GM23338 (cell line): ENCODE data around the gene ENOX2.

Source experiments
- CREB1 ChIP-seq: fragments of 250-450 bp; sonication (Bioruptor Pico); IDR thresholded peaks from 2 replicates; pipeline ENCODE4 v1.5.0; 2020; ENCODE audit warnings: low read depth, mild to moderate bottlenecking, moderate library complexity
- EZH2 ChIP-seq: fragments of 200-600 bp; sonication (generic); IDR thresholded peaks from one replicate; pipeline ENCODE4 v1.8.0; 2017; ENCODE audit warnings: antibody characterized with exemption, mild to moderate bottlenecking, low read depth; ENCODE audit not compliant: unreplicated experiment
- EZH2phosphoT487 ChIP-seq: fragments of 200-600 bp; sonication (generic); IDR thresholded peaks from one replicate; pipeline ENCODE4 v1.8.1; 2018; ENCODE audit warnings: antibody characterized with exemption; ENCODE audit not compliant: unreplicated experiment
- JUNB ChIP-seq: IDR thresholded peaks from one replicate; pipeline ENCODE4 v1.6.1; 2016; ENCODE audit warnings: antibody characterized with exemption; ENCODE audit not compliant: unreplicated experiment
- POLR2AphosphoS5 ChIP-seq: IDR thresholded peaks from 2 replicates; pipeline ENCODE4 v1.6.1; 2016; ENCODE audit warnings: antibody characterized with exemption, low read depth
- ZNF114 ChIP-seq: fragments of 250-450 bp; sonication (Bioruptor Pico); IDR thresholded peaks from 2 replicates; pipeline ENCODE4 v1.5.0; 2020; ENCODE audit warnings: mild to moderate bottlenecking, moderate library complexity
- ZNF331 ChIP-seq: fragments of 250-450 bp; sonication (Bioruptor Pico); IDR thresholded peaks from 2 replicates; pipeline ENCODE4 v1.5.0; 2020; ENCODE audit warnings: low read depth, mild to moderate bottlenecking, moderate library complexity
- TF ChIP-seq, protein P1 (sequence below), 2 experiments: fragments of 200-600 bp in 1 of 2; sonication (generic) in 1 of 2; conservative IDR thresholded peaks; 2 replicates each; pipeline versions ENCODE4 v1.5.1 to v1.6.1; 2016 to 2017; ENCODE audit warnings: antibody characterized with exemption in 2 of 2, low read depth in 2 of 2, mild to moderate bottlenecking in 2 of 2, moderate library complexity in 1 of 2
- TF ChIP-seq, protein P2 (sequence below): IDR thresholded peaks from one replicate; pipeline ENCODE4 v1.6.1; 2018; ENCODE audit warnings: antibody characterized with exemption; ENCODE audit not compliant: unreplicated experiment

DNA sequence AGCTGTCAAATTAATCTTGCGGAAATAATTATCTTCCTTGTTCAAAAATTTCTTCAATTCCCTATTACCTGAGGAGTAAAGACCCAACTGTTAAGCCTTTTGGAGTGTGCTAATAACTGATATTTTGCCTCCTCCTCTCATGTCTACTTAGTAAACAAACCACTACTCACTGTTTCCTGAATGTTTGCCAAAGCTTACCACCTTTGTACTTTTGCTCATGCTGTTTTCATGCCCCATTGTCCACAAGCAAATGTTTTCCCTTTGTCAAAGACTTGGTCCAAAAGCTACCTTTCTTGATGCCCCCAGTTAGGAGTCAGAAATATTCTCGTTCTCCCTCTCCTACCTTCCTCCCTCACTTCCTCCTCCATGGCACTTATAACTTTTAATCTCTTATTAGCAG, 226.1 kb downstream of the ENOX2 start:
- TF ChIP-seq JUNB (no peak), CREB1 (no peak), EZH2 (no peak), POLR2AphosphoS5 (no peak), EZH2phosphoT487 (no peak), ZNF114 (CRISPR knock-in tag) (no peak), ZNF331 (no peak)
- TF ChIP-seq, protein P1, sequence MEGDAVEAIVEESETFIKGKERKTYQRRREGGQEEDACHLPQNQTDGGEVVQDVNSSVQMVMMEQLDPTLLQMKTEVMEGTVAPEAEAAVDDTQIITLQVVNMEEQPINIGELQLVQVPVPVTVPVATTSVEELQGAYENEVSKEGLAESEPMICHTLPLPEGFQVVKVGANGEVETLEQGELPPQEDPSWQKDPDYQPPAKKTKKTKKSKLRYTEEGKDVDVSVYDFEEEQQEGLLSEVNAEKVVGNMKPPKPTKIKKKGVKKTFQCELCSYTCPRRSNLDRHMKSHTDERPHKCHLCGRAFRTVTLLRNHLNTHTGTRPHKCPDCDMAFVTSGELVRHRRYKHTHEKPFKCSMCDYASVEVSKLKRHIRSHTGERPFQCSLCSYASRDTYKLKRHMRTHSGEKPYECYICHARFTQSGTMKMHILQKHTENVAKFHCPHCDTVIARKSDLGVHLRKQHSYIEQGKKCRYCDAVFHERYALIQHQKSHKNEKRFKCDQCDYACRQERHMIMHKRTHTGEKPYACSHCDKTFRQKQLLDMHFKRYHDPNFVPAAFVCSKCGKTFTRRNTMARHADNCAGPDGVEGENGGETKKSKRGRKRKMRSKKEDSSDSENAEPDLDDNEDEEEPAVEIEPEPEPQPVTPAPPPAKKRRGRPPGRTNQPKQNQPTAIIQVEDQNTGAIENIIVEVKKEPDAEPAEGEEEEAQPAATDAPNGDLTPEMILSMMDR (conservative IDR thresholded peaks at IDR 0.05; ENCODE audit: low read depth in 2 of 2): no peak
- TF ChIP-seq, protein P2, sequence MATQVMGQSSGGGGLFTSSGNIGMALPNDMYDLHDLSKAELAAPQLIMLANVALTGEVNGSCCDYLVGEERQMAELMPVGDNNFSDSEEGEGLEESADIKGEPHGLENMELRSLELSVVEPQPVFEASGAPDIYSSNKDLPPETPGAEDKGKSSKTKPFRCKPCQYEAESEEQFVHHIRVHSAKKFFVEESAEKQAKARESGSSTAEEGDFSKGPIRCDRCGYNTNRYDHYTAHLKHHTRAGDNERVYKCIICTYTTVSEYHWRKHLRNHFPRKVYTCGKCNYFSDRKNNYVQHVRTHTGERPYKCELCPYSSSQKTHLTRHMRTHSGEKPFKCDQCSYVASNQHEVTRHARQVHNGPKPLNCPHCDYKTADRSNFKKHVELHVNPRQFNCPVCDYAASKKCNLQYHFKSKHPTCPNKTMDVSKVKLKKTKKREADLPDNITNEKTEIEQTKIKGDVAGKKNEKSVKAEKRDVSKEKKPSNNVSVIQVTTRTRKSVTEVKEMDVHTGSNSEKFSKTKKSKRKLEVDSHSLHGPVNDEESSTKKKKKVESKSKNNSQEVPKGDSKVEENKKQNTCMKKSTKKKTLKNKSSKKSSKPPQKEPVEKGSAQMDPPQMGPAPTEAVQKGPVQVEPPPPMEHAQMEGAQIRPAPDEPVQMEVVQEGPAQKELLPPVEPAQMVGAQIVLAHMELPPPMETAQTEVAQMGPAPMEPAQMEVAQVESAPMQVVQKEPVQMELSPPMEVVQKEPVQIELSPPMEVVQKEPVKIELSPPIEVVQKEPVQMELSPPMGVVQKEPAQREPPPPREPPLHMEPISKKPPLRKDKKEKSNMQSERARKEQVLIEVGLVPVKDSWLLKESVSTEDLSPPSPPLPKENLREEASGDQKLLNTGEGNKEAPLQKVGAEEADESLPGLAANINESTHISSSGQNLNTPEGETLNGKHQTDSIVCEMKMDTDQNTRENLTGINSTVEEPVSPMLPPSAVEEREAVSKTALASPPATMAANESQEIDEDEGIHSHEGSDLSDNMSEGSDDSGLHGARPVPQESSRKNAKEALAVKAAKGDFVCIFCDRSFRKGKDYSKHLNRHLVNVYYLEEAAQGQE: no peak
